GM11168 (cell line): ENCODE results near the gene AGAP9.
"Not testable (repeated sequence)": the region's sequence is repeated elsewhere in the genome, so short reads cannot be mapped to it uniquely, and the experiment has no call there.

Experiments
- in situ Hi-C: fragments of 300-500 bp; cut with MboI; formaldehyde crosslinking; loops from one replicate; pipeline ENCODE4 v1.12.0; 2022; ENCODE audit warnings: low sequenced_read_pairs; ENCODE audit not compliant: unreplicated experiment

AGAP9 gene

DNA sequence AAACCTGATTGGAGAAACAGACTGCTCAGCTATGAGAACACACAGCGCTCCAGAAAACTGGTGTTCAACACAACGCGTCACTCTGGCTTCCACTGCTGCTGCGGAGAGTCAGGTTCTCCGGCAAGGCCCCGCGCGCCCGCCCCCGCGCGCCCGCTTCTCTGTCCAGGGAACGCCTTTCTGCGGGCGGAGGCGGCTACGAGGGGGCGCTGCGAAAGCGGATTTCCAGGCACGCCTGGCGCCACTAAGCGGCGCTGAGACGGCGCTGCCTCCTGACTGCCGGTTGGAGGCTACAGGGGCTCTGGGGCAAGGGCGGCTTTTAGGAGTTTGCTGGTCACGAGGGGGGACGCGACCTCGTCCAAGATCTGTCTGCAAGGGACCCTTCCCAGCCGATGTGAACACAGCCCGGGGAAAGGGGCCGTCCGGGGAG is 62.2 kb downstream of the AGAP9 start:
- in situ Hi-C loops: not testable (repeated sequence)

DNA sequence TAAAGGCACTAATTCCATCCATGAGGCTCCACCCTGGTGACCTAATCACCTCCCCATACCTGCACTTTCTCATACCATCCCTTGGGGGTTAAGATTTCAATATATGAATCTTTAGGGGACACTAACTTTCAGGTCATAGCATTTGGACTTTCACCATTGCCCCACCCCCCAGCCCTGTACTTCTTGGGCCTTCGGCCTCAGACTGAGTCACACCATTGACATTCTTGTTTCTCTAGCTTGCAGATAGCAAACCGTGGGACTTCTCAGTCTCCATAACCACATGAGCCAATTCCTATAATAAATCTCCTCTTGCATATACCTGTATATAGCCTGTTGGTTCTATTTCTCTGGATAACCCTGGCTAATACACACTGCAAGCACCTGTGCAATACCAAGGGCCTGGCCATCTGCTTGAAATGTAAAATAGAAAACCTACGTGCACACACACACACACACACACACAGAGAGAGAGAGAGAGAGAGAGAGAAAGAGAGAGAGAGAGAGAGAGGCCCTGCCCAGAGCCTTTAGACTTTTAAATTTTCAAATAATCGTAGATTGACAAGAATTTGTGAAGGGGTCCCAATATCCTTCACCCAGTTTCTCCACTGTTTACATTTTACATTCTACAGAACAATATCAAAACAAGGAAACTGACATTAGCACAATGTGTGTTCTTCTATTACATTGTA is 64.8 kb downstream of the AGAP9 start:
- in situ Hi-C loops: no loop called here

DNA sequence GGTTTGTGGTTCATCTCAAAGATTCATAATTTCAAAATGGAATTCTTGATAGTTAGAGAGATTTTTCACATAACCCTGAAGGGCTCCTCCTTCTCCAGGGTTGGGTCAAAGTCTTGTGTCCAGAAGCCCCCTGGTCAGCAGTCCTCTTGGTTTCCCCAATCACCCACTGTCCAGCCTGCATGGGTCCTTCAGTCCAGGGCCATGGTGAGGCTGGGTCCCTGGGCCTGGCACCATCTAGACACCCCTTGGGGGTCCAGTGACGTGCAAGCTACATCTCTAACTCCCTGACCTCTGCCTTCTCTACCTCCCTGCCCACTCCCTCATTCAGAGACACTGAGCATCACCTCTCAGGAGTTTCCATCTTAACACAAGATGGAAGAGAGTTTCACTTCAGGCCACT is 65.6 kb downstream of the AGAP9 start:
- in situ Hi-C loops: no loop called here

DNA sequence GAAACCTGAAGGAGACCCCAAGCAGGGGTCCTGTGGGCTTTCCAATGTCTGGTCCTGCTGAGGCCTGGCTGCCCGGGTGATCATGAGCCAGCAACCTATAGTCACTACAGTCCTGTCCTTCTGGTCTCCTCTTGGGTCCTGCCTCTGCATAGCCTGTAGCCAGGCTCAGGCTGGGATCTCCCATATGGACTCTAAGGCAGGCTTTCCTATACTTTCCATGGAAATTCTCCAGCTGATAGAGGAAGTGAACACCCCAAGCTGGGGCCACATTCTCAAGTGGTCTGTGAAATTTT is 66.0 kb downstream of the AGAP9 start:
- in situ Hi-C loops: no loop called here

DNA sequence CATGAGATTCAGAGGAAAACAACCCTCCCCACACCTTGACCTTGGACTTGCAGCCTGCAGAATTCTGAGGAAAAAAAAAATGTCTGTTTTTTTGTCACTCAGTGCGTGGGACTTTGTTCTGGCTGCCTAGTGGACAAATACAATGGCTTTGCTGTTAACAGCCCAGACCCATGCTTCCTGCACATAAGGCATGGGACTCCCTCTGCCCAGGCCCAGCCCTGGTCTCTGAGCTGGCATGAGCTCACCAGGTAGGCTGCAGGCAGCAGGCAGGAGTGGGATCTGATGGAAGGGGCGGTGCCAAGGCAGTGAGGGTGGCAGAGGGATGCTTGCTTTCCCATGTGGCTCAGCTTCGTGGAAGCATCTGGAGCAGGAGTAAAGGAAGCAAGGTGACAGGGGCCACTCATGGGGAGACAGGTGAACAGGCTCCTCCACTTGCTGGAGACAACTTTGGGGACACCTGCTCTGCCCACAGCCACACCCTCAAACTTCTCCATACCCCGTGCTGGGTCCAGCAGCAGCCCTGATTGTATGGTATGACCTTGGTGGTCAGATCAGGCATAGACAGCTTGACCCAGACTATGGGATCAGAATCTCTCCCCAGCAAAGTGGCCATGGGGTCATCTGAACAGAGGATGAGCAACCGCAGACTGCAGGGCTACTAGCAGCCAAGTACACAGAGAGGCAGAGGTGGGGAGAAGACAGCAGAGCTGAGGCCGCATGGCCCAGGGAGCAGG is 66.5 kb downstream of the AGAP9 start:
- in situ Hi-C loops: no loop called here

DNA sequence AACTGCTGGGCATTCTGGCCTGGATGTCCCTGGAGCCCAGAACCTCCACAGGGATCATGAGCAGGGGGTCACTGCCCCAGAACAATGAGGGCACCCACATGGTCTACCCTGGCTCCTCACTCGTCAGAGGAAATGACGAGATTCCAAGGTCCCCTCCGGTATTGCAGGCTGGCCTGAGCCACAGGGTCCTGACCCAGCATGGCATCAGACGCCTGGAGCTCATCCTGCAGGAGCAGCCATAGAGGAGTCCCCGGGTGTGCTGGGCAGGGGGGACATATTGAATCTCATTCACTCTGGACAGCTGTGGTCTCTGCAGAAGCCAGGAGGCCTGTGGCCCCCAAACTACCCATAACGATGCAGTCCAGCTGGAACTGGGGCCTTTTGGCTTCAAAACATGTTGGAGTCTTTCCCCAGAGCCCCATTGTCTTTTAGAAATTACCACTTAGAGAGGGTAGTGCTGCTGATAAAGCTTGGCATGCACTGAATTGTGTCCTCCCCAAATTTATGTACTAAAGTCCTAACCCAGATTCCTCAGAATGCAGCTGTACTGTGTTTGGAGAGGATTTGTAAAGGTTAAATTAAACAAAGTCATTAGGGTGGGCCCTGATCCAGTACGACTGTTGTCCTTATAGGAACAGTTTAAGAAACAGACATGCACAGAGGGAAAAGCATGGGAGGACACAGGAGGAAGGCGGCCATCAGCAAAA is 67.2 kb downstream of the AGAP9 start:
- in situ Hi-C loops: no loop called here

DNA sequence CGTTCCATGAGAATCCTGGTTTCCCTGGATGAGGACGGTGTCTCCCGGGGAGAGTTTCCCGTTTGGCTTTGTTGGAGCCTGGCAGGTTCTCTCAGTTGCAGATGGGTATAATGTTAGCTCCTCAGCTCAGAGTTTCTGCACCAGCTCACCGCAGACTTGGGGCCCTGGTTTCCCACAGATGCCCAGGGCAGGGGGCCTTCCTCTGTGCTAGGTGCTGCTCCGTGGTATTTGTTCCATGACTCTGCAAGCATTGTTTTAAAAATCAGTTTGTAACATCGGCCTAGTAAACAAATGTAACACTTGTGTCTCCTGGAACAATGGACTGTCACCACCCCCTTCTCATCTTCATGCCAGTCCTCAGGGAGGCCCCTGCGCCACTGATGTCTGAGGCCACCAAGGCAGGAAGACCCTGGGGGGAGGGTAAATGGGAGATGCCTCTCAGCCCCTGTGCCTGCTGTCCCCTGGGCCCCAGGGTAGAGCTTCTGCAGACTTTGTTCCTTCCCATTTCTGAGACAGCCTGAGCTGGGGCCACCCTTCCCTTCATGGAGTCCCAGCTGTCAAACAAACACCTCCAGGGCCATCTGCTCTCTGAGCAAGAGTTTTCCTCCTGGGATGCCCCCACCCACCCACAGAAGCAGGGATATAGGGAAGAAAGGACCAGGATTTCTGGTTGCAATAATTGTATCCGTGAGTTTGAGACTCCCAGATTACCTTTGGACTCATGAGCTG is 67.9 kb downstream of the AGAP9 start:
- in situ Hi-C loops: not testable (repeated sequence)

DNA sequence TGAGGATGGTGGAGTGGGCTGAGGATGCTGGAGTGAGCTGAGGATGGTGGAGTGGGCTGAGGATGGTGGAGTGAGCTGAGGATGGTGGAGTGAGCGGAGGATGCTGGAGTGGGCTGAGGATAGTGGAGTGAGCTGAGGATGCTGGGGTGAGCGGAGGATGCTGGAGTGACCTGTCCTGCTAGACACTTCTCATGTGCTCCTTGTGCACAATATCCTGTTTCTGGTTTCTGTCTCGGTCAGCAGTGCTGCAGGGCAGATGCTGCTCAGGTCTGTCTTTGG is 68.7 kb downstream of the AGAP9 start:
- in situ Hi-C loops: no loop called here

DNA sequence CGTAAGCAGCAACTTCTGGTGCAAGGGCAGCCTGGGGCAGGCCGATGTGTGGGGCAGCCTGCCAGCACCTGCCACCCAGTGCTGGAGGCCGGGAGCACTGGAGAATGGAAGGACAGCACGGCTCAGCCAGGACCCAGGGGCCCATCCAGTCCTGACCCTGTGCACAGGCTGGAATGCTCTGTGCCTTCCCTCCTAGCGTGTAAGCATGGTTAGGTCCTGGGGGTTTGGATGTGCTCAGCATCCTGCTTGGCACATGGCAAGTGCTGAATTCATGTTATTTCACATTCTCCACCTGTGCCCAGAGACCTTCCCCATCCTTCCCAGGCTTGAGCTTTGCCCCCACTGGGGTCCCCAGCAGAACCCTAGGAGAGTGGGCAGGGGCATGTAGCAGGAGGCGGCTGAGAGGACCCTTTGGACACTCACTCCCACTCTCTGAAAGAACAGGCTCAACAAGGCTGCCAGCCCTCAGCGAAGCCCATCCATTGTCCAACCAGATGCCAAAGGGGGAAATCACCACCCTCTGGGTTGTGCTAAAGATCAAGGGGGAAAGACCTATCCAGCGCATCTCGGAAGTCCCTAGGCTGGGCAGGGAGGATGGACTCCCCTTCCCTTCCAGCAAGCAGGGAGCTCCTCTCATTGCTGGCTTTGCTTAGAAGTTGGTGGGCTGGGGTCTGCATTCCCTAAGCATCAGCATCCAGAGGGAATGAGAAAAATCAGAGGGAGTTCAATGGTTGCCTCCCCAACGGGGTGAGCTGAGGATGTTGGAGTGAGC is 69.2 kb downstream of the AGAP9 start:
- in situ Hi-C loops: no loop called here

DNA sequence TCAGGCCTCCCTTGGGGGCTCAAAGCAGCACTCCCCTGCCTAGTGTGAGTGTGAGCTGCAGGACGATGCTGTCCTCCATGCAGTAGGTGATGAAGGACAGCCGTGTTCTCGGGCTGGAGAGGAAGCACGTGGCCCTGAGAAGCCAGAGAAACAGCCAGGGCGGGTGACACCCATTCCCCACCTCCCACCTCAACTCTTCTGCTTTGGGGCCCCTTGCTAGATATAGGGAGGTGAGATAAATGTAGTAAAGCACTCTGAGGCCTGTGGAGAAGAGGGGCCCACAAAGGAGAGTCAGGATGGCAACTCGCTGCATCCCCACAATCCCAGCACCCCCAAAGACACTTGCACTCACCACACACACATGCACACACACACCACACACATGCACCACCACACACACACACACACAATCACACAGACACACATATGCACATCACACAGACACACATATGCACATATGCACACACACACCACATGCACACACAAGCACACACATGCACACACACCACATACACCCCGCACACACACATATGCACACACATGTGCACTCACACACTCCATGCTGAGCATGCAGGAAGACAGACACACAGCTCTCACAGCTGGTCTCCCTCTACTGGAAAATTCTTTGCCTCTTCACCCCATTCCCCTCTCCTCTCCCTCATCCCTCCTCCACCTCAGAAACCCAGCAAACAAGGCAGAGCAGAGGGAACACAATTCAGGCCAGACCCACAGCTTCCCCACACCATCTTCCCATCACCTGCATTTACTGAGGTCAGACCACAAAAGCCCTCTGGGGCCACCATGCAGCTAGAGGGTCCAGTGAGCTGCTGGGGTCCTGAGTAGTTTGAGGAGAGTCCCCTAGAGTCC is 70.1 kb downstream of the AGAP9 start:
- in situ Hi-C loops: no loop called here

DNA sequence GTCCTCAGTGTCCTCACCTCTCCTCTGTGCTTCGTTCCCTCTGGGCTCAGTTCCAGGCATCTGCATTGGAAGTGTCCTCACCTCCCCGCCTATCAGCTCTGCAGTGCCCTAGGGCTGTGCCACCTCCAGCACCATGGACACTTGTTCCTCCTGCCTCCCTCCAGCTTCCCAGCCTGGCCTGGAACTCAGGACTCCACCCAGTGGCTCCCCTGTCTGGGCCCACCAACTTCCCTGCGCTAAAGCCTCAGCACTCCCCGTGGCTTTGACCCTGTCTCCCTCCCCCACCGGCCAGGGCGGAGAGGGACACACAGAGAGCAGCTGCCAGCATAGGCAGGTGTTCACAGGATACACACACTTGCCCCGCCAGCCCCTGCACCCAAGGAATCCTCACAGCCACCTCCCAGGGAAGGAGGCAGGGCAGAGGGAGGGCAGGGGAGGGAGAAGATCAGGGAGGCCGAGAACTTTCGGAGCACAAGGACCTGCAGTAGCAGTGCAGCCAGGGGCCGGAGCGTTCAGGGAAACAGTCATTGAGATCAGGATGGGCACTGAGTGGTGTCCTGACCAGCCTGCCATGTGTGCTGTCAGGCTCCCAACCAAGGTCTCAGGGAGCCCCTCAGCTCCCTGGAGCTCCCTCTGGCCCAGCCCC is 70.8 kb downstream of the AGAP9 start:
- in situ Hi-C loops: no loop called here

DNA sequence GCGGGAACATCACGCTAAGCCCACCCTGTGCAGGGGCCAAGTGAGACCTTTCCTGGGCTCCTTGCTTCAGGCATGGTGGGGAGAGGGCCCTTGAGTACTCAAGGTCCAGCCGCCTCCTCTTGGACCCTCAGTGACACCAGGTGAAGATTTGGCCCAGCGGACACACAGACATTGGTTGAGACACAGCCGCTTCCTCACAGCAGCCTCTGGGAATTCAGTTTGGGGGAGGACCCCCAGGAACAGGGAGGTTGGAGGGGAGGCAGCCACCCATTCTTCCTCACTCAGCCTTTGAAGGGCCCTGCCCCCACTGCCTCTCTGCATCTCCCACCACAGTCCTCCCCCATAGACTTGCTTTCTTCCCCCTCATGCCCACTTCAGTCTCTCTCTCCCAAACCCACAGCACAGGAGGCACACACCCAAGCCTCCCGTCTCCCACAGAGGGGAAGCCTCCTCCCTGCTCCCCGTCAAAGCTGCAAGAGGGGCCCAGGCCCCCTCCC is 71.4 kb downstream of the AGAP9 start:
- in situ Hi-C loops: no loop called here
